Fibroblast of pulmonary artery (primary cell): ENCODE data around the gene RAC2.
A peak's percentile ranks its signal among the peaks of the same experiment; 100 is the strongest.

Source experiments
- DNase-seq: peaks from one replicate; pipeline ENCODE4 v3.0.0-alpha.2; 2010; ENCODE audit warnings: low read depth
- H3K4me3 ChIP-seq: replicated peaks from 2 replicates; pipeline ENCODE4 v1.5.1; 2011; ENCODE audit warnings: low read depth, mild to moderate bottlenecking, control low read depth, low read length, moderate library complexity
- CTCF ChIP-seq: IDR thresholded peaks from 2 replicates; pipeline ENCODE4 v1.5.1; 2011; ENCODE audit warnings: mild to moderate bottlenecking, control low read depth, low read length, inconsistent platforms; ENCODE audit errors: missing control alignments

The RAC2 gene

DNA sequence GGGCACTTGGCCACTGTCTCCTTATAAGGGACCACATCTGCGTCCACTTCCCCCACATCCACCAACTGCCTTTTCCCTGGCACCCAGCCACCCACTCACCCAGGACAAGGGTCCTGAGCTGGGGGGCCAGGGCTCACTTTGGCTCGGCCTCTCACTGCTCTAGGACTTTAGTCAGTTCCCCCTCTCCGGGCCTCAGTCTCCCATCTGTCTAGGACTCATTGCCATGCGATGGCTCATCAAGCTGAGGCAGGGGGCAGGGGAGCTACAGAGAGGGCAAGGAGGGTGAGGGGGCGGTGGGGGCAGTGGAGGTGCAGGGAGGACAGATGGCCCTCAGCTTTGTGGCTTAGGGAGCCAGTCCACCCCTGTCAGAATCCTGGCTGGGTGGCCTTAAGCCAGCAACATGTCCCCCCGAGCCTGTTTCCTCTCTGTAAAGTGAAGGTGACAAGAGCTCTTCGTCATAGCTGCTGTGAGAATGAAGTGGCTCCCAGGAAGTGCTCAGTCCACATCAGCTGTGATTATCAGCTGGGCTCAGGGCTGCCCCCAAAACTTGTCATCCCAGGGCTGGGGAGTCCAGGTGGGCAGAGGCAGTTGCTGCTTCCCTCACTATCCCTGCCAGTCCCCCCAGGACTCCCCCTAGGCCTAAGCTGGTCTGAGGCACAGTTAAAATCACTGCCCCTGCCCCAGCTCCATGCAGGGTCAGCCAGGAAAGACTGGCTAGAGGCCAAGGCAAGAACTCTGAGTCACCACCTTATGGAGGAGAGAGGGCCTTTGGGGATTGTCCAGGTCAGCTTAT, 14.9 kb downstream of the RAC2 start:
- no peak overlapping the region for H3K4me3 ChIP-seq
- peak; percentile 90 for DNase-seq
- TF ChIP-seq CTCF, result no peak

DNA sequence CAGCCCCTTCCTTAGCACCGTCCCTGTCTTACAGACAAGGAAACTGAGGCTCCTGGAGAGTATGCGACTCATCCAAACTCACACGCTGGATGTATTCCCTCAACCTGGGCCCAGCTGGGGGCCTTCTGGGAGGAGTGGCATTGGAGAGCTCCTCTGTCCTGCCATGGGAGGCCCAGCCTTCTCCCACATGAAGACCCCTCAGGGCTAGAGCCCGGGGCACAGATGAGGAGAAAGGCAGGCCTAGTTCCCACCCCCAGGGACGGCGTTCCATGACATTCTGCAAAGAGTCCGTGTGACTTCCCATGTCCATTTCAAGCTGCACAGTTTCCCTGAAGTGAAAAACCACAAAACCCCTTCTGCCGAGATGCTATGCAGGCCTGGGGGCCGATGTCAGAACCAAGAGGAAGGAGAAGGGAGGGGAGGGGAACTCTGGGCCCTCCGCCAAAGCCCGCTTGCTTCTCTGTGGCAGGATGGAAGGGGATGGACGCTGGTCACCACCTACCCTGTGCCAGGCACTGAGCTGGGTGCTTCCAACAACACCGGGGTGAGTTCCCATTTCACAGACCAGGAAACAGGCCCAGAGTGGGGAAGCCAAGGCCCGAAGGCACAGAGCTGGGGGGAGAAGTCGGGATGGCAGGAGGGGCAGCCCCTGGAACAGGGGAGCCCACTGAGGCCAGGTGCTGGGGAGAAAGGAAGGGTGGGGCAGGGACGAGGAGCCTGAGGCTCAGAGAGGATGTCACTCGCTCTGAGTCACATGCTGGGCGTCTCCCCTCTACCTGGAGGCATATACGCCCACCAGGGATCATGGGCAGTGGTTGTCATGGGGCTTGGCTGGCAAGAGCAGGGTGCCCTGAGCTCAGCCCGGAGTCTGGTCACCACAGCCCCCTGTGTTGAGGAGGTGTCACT, 15.7 kb downstream of the RAC2 start:
- peak; percentile 54 for DNase-seq
- TF ChIP-seq CTCF, result no peak
- no peak overlapping the region for H3K4me3 ChIP-seq

DNA sequence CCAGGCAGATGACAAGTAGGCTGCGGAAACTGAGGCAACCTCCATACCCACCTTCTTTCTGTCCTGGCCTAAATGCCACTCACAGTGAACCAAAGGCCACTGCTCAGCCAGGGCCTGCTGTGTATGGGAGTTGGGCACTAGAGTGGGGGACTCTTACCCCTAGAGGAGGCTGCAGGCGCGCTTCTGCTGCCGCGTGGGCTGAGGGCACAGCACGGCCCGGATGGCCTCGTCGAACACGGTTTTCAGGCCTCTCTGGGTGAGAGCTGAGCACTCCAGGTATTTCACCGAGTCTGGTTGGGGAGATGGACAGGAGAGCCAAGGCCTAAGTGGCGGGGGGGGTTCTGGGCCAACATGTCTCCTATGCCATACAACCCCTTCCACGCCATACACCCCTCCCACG, 17.6 kb downstream of the RAC2 start:
- no peak for DNase-seq
- no peak for TF ChIP-seq CTCF
- no peak overlapping the region for H3K4me3 ChIP-seq

- DNase-seq, result no peak
- no peak for TF ChIP-seq CTCF
- H3K4me3 ChIP-seq, result no peak overlapping the region
Measured at GRCh38 chr22:37226087-37226486, 18.0 kb downstream of the RAC2 start.

DNA sequence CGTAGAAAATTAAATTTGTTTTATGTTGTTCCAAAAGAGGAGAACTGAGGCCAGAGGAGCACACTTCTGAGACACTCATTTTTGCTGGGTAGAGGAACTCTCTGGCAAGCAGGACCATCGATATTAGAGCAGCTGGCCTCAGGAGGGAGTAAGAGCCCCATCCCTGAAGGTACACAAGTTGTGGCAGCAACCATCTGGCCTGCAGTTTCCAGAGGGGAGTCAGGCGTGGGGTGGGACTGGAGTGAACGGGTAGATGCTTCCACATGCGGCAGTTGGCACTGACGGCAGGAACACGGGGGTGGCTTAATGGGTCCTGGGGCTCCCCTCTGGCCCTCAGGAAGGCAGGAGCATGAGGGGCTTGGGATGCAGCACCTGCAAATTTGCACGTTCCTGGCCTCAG, 18.6 kb downstream of the RAC2 start:
- no peak for DNase-seq
- TF ChIP-seq CTCF, result peak; percentile 11
- H3K4me3 ChIP-seq, result no peak overlapping the region

DNA sequence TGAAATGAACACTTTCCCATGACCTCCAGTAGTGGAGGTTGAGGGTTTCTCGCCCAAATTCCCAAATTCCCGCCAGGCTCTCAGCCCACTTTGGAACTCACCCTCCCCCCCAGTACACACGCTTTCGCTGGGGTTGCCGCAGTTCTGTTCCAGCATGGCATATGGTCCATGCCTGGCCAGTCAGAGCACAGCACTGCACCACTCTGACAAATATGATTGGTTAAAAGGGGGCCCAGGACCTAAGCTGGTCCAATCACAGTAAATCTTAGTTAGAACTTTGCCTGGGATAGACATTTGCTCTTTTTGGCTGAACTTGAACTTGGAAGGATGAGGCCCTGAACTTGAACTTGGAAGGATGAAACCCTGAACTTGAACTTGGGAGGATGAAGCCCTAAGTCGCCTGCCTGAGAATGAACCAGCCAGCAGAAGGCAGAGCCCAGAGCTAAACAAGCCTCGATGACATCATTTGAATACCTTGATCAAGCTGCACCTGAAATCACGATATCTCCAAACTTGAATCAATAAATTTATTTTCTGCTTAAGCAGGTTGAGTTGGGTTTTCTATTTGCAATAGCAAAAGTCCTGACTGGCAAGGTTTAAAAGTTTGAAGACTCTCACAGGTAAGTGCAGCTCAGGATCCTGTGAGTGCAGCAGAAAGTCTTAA, 19.2 kb downstream of the RAC2 start:
- no peak overlapping the region for H3K4me3 ChIP-seq
- no peak for TF ChIP-seq CTCF
- no peak for DNase-seq
